Activated CD4-positive, alpha-beta T cell treated with anti-CD3 and anti-CD28 coated beads for 36 hours (primary cell): ENCODE data around the gene AP3B2. TPM values are rescaled to one million over a fixed set of nuclear protein-coding genes. Genes with fewer than 3 reads are reported as not detected.

ENCODE experiments used
- ATAC-seq: fragments of 200-7000 bp; cut with Tn5 transposase; one replicate; pipeline ENCODE4 v1.10.0; 2021; ENCODE audit warnings: mild to moderate bottlenecking, moderate library complexity
- CTCF ChIA-PET: fragments of 350-600 bp; sonication (Branson Sonifier 250); formaldehyde crosslinking; loops from one replicate; lab custom pipeline; 2021; ENCODE audit warnings: antibody characterized with exemption; lab: Charles Lee
- POLR2A ChIA-PET: fragments of 350-600 bp; sonication (Branson Sonifier 250); formaldehyde crosslinking; loops from one replicate; lab custom pipeline; 2021; ENCODE audit warnings: antibody characterized with exemption, inconsistent platforms; lab: Charles Lee
- DNase-seq: peaks from one replicate; pipeline ENCODE4 v3.0.0-alpha.2; 2020
- H3K27ac Mint-ChIP-seq: one replicate; pipeline ENCODE4 v1.8.0; 2021; ENCODE audit warnings: mixed read lengths
- H3K27me3 Mint-ChIP-seq: one replicate; pipeline ENCODE4 v1.8.0; 2021; ENCODE audit warnings: mixed read lengths
- H3K36me3 Mint-ChIP-seq: one replicate; pipeline ENCODE4 v1.8.0; 2021; ENCODE audit warnings: low read depth, mixed read lengths
- H3K4me1 Mint-ChIP-seq: one replicate; pipeline ENCODE4 v1.8.0; 2021; ENCODE audit warnings: mixed read lengths
- H3K4me3 Mint-ChIP-seq: one replicate; pipeline ENCODE4 v1.8.0; 2021; ENCODE audit warnings: mild to moderate bottlenecking, moderate library complexity, mixed read lengths
- H3K9me3 Mint-ChIP-seq: one replicate; pipeline ENCODE4 v1.8.0; 2021; ENCODE audit warnings: low read depth, mixed read lengths
- intact Hi-C, 2 experiments: fragments of 100-400 bp; cut with DNase I in 1 of 2; cut with micrococcal nuclease in 1 of 2; formaldehyde crosslinking; loops; one replicate each; pipeline versions ENCODE4 v1.14.2 to v1.15.1; 2022 to 2024; cut with DNase I, micrococcal nuclease
- total RNA-seq, 2 experiments: library from RNA; stranded (reverse); gene quantifications; one replicate each; pipeline ENCODE4 v1.2.3, GENCODE V29; 2021

The AP3B2 gene
- total RNA-seq, 2 experiments from 2014 or later, result 0.39 to 0.59 TPM

GRCh38 chr15:82635798-82636197 is 73.9 kb downstream of the AP3B2 start:
- Mint-ChIP-seq H3K36me3 (no peaks in the 10 kb centered on the region), H3K27ac (no peak overlapping the region), H3K4me1 (no peaks in the 10 kb centered on the region), H3K9me3 (no peaks in the 10 kb centered on the region), H3K27me3 (peaks cover 38% of the 10 kb centered on the region), H3K4me3 (no peak overlapping the region)
- POLR2A ChIA-PET, result no interaction called here
- intact Hi-C loops, result no loop called here
- CTCF ChIA-PET, result no interaction called here
- ATAC-seq (no peak), DNase-seq (no peak)

DNA sequence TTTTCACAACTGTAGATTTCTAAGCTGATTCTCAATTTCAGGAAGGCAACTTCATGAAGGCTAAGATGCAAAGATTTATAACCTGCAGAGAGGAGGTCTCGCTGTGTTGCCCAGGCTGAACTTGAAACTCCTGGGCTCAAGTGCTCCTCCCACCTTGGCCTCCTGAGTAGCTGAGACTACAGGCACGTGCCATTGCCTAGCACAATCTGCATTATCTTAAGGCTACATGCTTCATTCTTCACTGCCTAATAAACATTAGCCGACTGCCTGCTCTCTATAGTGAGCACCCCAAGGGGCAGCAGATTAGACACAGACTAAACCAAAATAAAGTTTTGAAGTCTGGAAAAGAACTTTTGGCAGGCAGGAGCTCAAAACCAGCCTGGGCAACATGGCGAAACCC is 79.6 kb downstream of the AP3B2 start:
- peaks cover 6% of the 10 kb centered on the region for H3K27me3 Mint-ChIP-seq

DNA sequence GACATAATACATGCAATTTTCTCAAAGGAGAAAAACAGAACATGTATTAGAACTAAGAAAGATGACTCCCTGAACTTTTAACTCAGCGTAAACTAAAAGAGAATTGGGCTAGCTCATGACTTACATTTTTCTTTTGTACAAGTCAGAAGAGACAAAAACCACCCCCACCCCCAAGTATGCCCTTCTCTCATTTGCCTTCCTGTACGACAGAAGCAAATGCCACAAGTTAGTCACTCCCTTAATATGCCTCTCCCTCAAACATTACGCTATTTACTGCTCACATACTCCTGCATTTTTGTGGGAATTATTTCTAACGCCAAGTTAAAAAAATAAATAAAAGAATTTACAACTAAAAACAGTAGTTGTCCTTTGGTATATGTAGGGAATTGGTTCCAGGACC is 84.5 kb downstream of the AP3B2 start:
- Mint-ChIP-seq H3K9me3 (no peaks in the 10 kb centered on the region), H3K27me3 (no peaks in the 10 kb centered on the region), H3K27ac (no peak overlapping the region), H3K4me1 (no peaks in the 10 kb centered on the region), H3K36me3 (no peaks in the 10 kb centered on the region), H3K4me3 (no peak overlapping the region)
- intact Hi-C loops, result no loop called here
- CTCF ChIA-PET, result interaction anchor here (0.9 kb wide), 1 partner anchor 64 kb away, joined by 3 read pairs; no protein-coding TSS in a partner anchor
- DNase-seq (no peak), ATAC-seq (no peak)
- POLR2A ChIA-PET, result no interaction called here

More for the DNA sequence above, 79.6 kb downstream of the AP3B2 start:
- ChIA-PET POLR2A (no interaction called here), CTCF (no interaction called here)
- Mint-ChIP-seq H3K36me3 (no peaks in the 10 kb centered on the region), H3K4me3 (no peak overlapping the region), H3K4me1 (no peaks in the 10 kb centered on the region), H3K27ac (no peak overlapping the region), H3K9me3 (no peaks in the 10 kb centered on the region)
- intact Hi-C loops, result no loop called here
- no peak for DNase-seq
- ATAC-seq, result no peak

- DNase-seq (no peak), ATAC-seq (no peak)
- Mint-ChIP-seq H3K4me3 (no peak overlapping the region), H3K9me3 (no peaks in the 10 kb centered on the region), H3K27me3 (no peaks in the 10 kb centered on the region), H3K36me3 (no peaks in the 10 kb centered on the region), H3K4me1 (no peaks in the 10 kb centered on the region), H3K27ac (no peak overlapping the region)
- POLR2A ChIA-PET, result no interaction called here
- intact Hi-C loops, result no loop called here
- CTCF ChIA-PET, result interaction anchor here (0.9 kb wide), 1 partner anchor 64 kb away, joined by 3 read pairs; no protein-coding TSS in a partner anchor
Observed at GRCh38 chr15:82624438-82624837, 85.2 kb downstream of the AP3B2 start.

- POLR2A ChIA-PET, result no interaction called here
- DNase-seq, result no peak
- intact Hi-C loops, result no loop called here
- CTCF ChIA-PET, result interaction anchor here (0.9 kb wide), 1 partner anchor 63 kb away, joined by 3 read pairs; no protein-coding TSS in a partner anchor
- no peak overlapping the region for H3K27ac Mint-ChIP-seq
- no peak overlapping the region for H3K4me3 Mint-ChIP-seq
- ATAC-seq, result no peak
- H3K9me3 Mint-ChIP-seq, result no peaks in the 10 kb centered on the region
- no peaks in the 10 kb centered on the region for H3K4me1 Mint-ChIP-seq
- H3K36me3 Mint-ChIP-seq, result no peaks in the 10 kb centered on the region
- H3K27me3 Mint-ChIP-seq, result no peaks in the 10 kb centered on the region
Observed at GRCh38 chr15:82624008-82624407, 85.7 kb downstream of the AP3B2 start.

DNA sequence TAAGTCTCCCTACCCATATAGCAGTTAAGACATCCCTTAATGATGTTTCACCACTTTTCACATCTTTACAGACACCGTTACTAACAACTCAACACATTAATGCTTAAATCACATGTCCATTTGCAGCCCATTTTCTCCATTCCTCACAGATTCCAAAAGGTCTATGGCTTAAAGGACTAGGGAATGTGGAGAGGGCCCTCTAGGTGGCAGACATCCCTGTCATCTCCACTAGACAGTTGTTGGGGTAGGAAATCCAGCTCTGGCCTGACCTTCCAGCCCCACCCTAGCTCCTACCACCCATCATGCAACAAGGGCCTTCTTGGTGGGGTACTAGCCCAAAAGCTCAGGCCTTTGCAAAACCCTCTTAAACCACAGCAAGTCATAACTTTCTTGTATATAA is 87.7 kb downstream of the AP3B2 start:
- no peaks in the 10 kb centered on the region for H3K36me3 Mint-ChIP-seq
- intact Hi-C loops, result no loop called here
- no peak for ATAC-seq
- no peak overlapping the region for H3K27ac Mint-ChIP-seq
- no peaks in the 10 kb centered on the region for H3K4me1 Mint-ChIP-seq
- ChIA-PET CTCF (no interaction called here), POLR2A (interaction anchor here (0.8 kb wide), 1 partner anchor 211 kb away, joined by 3 read pairs; no protein-coding TSS in a partner anchor)
- H3K9me3 Mint-ChIP-seq, result no peaks in the 10 kb centered on the region
- H3K27me3 Mint-ChIP-seq, result peaks cover 3% of the 10 kb centered on the region
- no peak for DNase-seq
- H3K4me3 Mint-ChIP-seq, result no peak overlapping the region

DNA sequence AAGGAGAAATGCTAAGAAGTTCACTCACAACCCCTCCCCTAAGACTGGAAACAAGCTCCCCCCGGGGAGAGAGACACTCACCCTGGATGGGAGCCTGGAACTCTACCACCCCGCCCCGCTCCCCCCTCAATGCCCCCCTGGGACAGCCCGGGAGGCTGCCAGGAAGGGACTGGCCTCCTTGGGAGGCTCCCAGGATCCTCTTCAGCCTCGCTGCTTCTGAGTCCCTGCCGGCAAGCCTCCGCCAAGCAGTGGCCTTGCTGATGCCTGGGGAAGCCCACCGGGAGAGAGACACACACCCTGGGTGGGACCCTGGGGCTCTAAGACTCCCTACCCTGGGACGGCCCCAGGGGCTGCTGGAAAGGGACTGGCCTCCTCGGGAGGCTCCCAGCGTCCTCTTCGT is 95.9 kb downstream of the AP3B2 start:
- no peak overlapping the region for H3K27ac Mint-ChIP-seq
- intact Hi-C loops, result no loop called here
- ATAC-seq (no peak), DNase-seq (no peak)
- ChIA-PET POLR2A (no interaction called here), CTCF (no interaction called here)
- peaks cover 12% of the 10 kb centered on the region for H3K27me3 Mint-ChIP-seq
- H3K9me3 Mint-ChIP-seq, result no peaks in the 10 kb centered on the region
- no peaks in the 10 kb centered on the region for H3K4me1 Mint-ChIP-seq
- no peaks in the 10 kb centered on the region for H3K36me3 Mint-ChIP-seq
- H3K4me3 Mint-ChIP-seq, result no peak overlapping the region

GRCh38 chr15:82611348-82611747 is 98.3 kb downstream of the AP3B2 start:
- DNase-seq, result no peak
- intact Hi-C loops, result no loop called here
- H3K27ac Mint-ChIP-seq, result no peak overlapping the region
- peaks cover 8% of the 10 kb centered on the region for H3K27me3 Mint-ChIP-seq
- no peak overlapping the region for H3K4me3 Mint-ChIP-seq
- H3K36me3 Mint-ChIP-seq, result no peaks in the 10 kb centered on the region
- CTCF ChIA-PET, result interaction anchor here (0.7 kb wide), 1 partner anchor 511 kb away, joined by 3 read pairs; no protein-coding TSS in a partner anchor
- no peaks in the 10 kb centered on the region for H3K4me1 Mint-ChIP-seq
- H3K9me3 Mint-ChIP-seq, result no peaks in the 10 kb centered on the region
- POLR2A ChIA-PET, result no interaction called here
- ATAC-seq, result no peak

Other genes with a start within 250 kb of the AP3B2 start
- gene RPS17, start 169.4 kb downstream of the AP3B2 start, total RNA-seq, result 1,000 to 10,000 TPM; 2,882 to 3,294 TPM
- gene CPEB1, start 62.5 kb downstream of the AP3B2 start, total RNA-seq, result under 1 TPM; 0.16 to 0.18 TPM
- not detected for gene FSD2, start 96.2 kb upstream of the AP3B2 start, total RNA-seq
- 1 to 10 TPM; 3.4 to 4.0 TPM for gene WHAMM, start 99.8 kb upstream of the AP3B2 start, total RNA-seq
- 1 to 10 TPM; 3.5 to 4.6 TPM for gene HOMER2, start 242.8 kb upstream of the AP3B2 start, total RNA-seq